H1 (cell line): ENCODE results near the gene DLG5. TPM values are rescaled to one million over a fixed set of nuclear protein-coding genes. Genes with fewer than 3 reads are reported as not detected.

Source experiments
- CTCF ChIA-PET: fragments of 300-600 bp; sonication (Branson Sonifier 250); formaldehyde crosslinking; loops from one replicate; lab custom pipeline; 2021; ENCODE audit not compliant: partially characterized antibody; lab: Charles Lee
- POLR2A ChIA-PET: fragments of 300-600 bp; sonication (Branson Sonifier 250); formaldehyde crosslinking; loops from one replicate; lab custom pipeline; 2021; ENCODE audit warnings: inconsistent platforms; ENCODE audit not compliant: partially characterized antibody; lab: Charles Lee
- DNase-seq, 2 experiments: peaks; one replicate each; pipeline versions ENCODE4 v3.0.0 to v3.0.0-alpha.2; 2010 to 2022; ENCODE audit warnings: low spot score in 2 of 2, low read depth in 1 of 2, mixed read lengths in 1 of 2
- FAIRE-seq: peaks from 2 replicates; lab custom pipeline; 2011; peaks lifted over from hg19 to GRCh38; lab: Jason Lieb, UNC
- H2AFZ ChIP-seq: 2 replicates; pipeline ENCODE4 v1.8.1; 2012; ENCODE audit warnings: low read length, inconsistent platforms
- H2AK5ac ChIP-seq: 2 replicates; pipeline ENCODE4 v1.6.1; 2013; ENCODE audit warnings: low read depth, low read length
- H2BK120ac ChIP-seq: replicated peaks from 2 replicates; pipeline ENCODE3; 2013; ENCODE audit warnings: low read depth, low read length, inconsistent platforms
- H2BK12ac ChIP-seq: 2 replicates; pipeline ENCODE4 v1.6.1; 2013; ENCODE audit warnings: low read depth, low read length
- H2BK15ac ChIP-seq: 2 replicates; pipeline ENCODE4 v1.6.1; 2013; ENCODE audit warnings: low read length
- H2BK20ac ChIP-seq: 2 replicates; pipeline ENCODE4 v1.6.1; 2013; ENCODE audit warnings: low read length
- H2BK5ac ChIP-seq: 2 replicates; pipeline ENCODE4 v1.6.1; 2013; ENCODE audit warnings: low read depth, low read length
- H3K14ac ChIP-seq: 2 replicates; pipeline ENCODE4 v1.6.1; 2013; ENCODE audit warnings: inconsistent platforms; ENCODE audit not compliant: insufficient read length
- H3K18ac ChIP-seq: 2 replicates; pipeline ENCODE4 v1.6.1; 2013; ENCODE audit warnings: low read length; ENCODE audit errors: extremely low read depth
- H3K23ac ChIP-seq: 2 replicates; pipeline ENCODE4 v1.6.1; 2013; ENCODE audit warnings: inconsistent platforms; ENCODE audit not compliant: insufficient read length
- H3K23me2 ChIP-seq: 2 replicates; pipeline ENCODE4 v1.6.1; 2013; ENCODE audit warnings: low read depth, low read length
- H3K27ac ChIP-seq: 2 replicates; pipeline ENCODE4 v1.6.1; 2011; ENCODE audit warnings: low read depth, low read length, inconsistent platforms
- H3K27me3 ChIP-seq, 4 experiments: replicated peaks in 1 of 4; 1 replicate in 1 of 4; 2 replicates in 3 of 4; pipeline versions ENCODE4 v1.6.1 to v1.8.1; 2011 to 2013; ENCODE audit warnings: low read length in 3 of 4, mild to moderate bottlenecking in 3 of 4, inconsistent platforms in 2 of 4, mixed read lengths in 2 of 4, moderate library complexity in 1 of 4; ENCODE audit not compliant: control insufficient read depth in 3 of 4, insufficient read depth in 3 of 4; ENCODE audit errors: extremely low read depth in 1 of 4
- H3K36me3 ChIP-seq, 4 experiments: 2 replicates each; pipeline versions ENCODE4 v1.6.1 to v1.8.1; 2011 to 2013; ENCODE audit warnings: mild to moderate bottlenecking in 4 of 4, low read length in 3 of 4, moderate library complexity in 2 of 4, control low read depth in 1 of 4, inconsistent platforms in 1 of 4; ENCODE audit not compliant: insufficient read depth in 4 of 4, control insufficient read depth in 2 of 4
- H3K4ac ChIP-seq: replicated peaks from 2 replicates; pipeline ENCODE3; 2013; ENCODE audit warnings: low read length, low read depth, mixed read lengths, inconsistent platforms; ENCODE audit not compliant: insufficient read length
- H3K4me1 ChIP-seq, 4 experiments: replicated peaks in 1 of 4; 1 replicate in 1 of 4; 2 replicates in 3 of 4; pipeline versions ENCODE4 v1.6.1 to v1.8.1; 2011 to 2013; ENCODE audit warnings: low read length in 3 of 4, inconsistent platforms in 2 of 4, mixed read lengths in 1 of 4; ENCODE audit not compliant: insufficient read depth in 4 of 4, control insufficient read depth in 3 of 4
- H3K4me2 ChIP-seq, 2 experiments: 2 replicates each; pipeline versions ENCODE4 v1.6.1 to v1.8.1; 2011 to 2013; ENCODE audit warnings: low read depth in 2 of 2, low read length in 2 of 2, control low read depth in 1 of 2, inconsistent platforms in 1 of 2, mild to moderate bottlenecking in 1 of 2; ENCODE audit not compliant: insufficient read depth in 1 of 2
- H3K4me3 ChIP-seq, 4 experiments: fragments of 200-600, 300-600 bp in 1 of 4; sonication (generic), shearing (Covaris generic), sonication (Bioruptor Twin) in 1 of 4; 2 replicates each; pipeline versions ENCODE4 v1.5.1 to v1.8.1; 2011 to 2016; ENCODE audit warnings: low read length in 4 of 4, low read depth in 3 of 4, control low read depth in 2 of 4, inconsistent platforms in 2 of 4, mild to moderate bottlenecking in 2 of 4, mixed read lengths in 1 of 4, moderate library complexity in 1 of 4; ENCODE audit not compliant: insufficient read depth in 2 of 4; ENCODE audit errors: extremely low read depth in 1 of 4
- H3K56ac ChIP-seq: replicated peaks from 2 replicates; pipeline ENCODE3; 2013; ENCODE audit warnings: low read depth, mild to moderate bottlenecking, mixed read lengths, low read length, inconsistent platforms; ENCODE audit not compliant: insufficient read length
- H3K79me1 ChIP-seq: 2 replicates; pipeline ENCODE4 v1.6.1; 2013; ENCODE audit warnings: low read depth, low read length, control low read depth
- H3K79me2 ChIP-seq, 2 experiments: 2 replicates each; pipeline versions ENCODE4 v1.6.1 to v1.8.1; 2012 to 2013; ENCODE audit warnings: low read length in 2 of 2, mild to moderate bottlenecking in 2 of 2, inconsistent platforms in 1 of 2; ENCODE audit not compliant: insufficient read depth in 2 of 2, control insufficient read depth in 1 of 2
- H3K9ac ChIP-seq, 4 experiments: replicated peaks in 1 of 4; 1 replicate in 1 of 4; 2 replicates in 3 of 4; pipeline versions ENCODE4 v1.6.1 to v1.8.1; 2011 to 2013; ENCODE audit warnings: low read depth in 3 of 4, low read length in 3 of 4, control low read depth in 2 of 4, mild to moderate bottlenecking in 2 of 4, moderate library complexity in 2 of 4, inconsistent platforms in 1 of 4; ENCODE audit errors: extremely low read depth in 1 of 4
- H3K9me3 ChIP-seq, 2 experiments: 2 replicates each; pipeline versions ENCODE4 v1.6.1 to v1.8.1; 2012 to 2013; ENCODE audit warnings: mild to moderate bottlenecking in 2 of 2, moderate library complexity in 2 of 2, control low read depth in 1 of 2, inconsistent platforms in 1 of 2, low read depth in 1 of 2, low read length in 1 of 2, mixed read lengths in 1 of 2; ENCODE audit not compliant: insufficient read depth in 2 of 2
- H4K20me1 ChIP-seq, 2 experiments: replicated peaks in 1 of 2; 2 replicates each; pipeline versions ENCODE3 to v1.8.1; 2011 to 2013; ENCODE audit warnings: inconsistent platforms in 2 of 2, low read length in 2 of 2, mild to moderate bottlenecking in 1 of 2; ENCODE audit not compliant: insufficient read depth in 2 of 2, control insufficient read depth in 1 of 2
- H4K5ac ChIP-seq: 2 replicates; pipeline ENCODE4 v1.6.1; 2013; ENCODE audit warnings: low read length, low read depth, mixed read lengths, inconsistent platforms; ENCODE audit not compliant: insufficient read length
- H4K8ac ChIP-seq: 2 replicates; pipeline ENCODE4 v1.8.0; 2013; ENCODE audit warnings: mild to moderate bottlenecking, moderate library complexity, low read length, inconsistent platforms; ENCODE audit not compliant: insufficient read depth; ENCODE audit errors: extremely low read depth
- H4K91ac ChIP-seq: replicated peaks from 2 replicates; pipeline ENCODE3; 2013; ENCODE audit warnings: low read length, mixed read lengths, inconsistent platforms; ENCODE audit not compliant: insufficient read length
- ASH2L ChIP-seq: fragments of 200-600, 300-600 bp; sonication (generic); IDR thresholded peaks from one replicate; pipeline ENCODE4 v1.7.1; 2017; ENCODE audit warnings: low read length
- ATF2 ChIP-seq: IDR thresholded peaks from 2 replicates; pipeline ENCODE4 v1.6.1; 2012; ENCODE audit warnings: low read length, inconsistent platforms
- GTF2F1 ChIP-seq: IDR thresholded peaks from 2 replicates; pipeline ENCODE4 v1.6.1; 2012; ENCODE audit warnings: low read depth, low read length, improper control_type of control experiment, borderline replicate concordance
- NRF1 ChIP-seq: IDR thresholded peaks from 2 replicates; pipeline ENCODE4 v1.6.1; 2011; ENCODE audit warnings: mild to moderate bottlenecking, low read depth, low read length, improper control_type of control experiment
- RBBP5 ChIP-seq: IDR thresholded peaks from 2 replicates; pipeline ENCODE4 v1.7.1; 2012; ENCODE audit warnings: low read depth, mild to moderate bottlenecking, inconsistent platforms, low read length, moderate library complexity, borderline replicate concordance
- SAP30 ChIP-seq: fragments of 300-600 bp; sonication (generic); IDR thresholded peaks from 2 replicates; pipeline ENCODE4 v1.7.1; 2012; ENCODE audit warnings: low read length, moderate library complexity, mild to moderate bottlenecking, inconsistent platforms; ENCODE audit not compliant: insufficient read depth, insufficient replicate concordance
- SIN3A ChIP-seq, 2 experiments: IDR thresholded peaks in 1 of 2; conservative IDR thresholded peaks in 1 of 2; 2 replicates each; pipeline ENCODE4 v1.6.1; 2011 to 2012; ENCODE audit warnings: low read length in 2 of 2, improper control_type of control experiment in 1 of 2, low read depth in 1 of 2, mild to moderate bottlenecking in 1 of 2
- SRF ChIP-seq: IDR thresholded peaks from 2 replicates; pipeline ENCODE4 v1.6.1; 2011; ENCODE audit warnings: mild to moderate bottlenecking, low read depth, low read length, moderate library complexity
- TBP ChIP-seq: IDR thresholded peaks from 2 replicates; pipeline ENCODE4 v1.6.1; 2011; ENCODE audit warnings: low read depth, low read length, improper control_type of control experiment
- WGBS, 2 experiments: shearing (Covaris generic) in 1 of 2; methylation state at CpG; one replicate each; pipeline versions ENCODE4 v1.1.6 to v1.1.7; 2013 to 2015; ENCODE audit warnings: low lambda C conversion rate in 2 of 2, mixed read lengths in 2 of 2, inconsistent platforms in 1 of 2, low coverage in 1 of 2, missing lambda C conversion rate in 1 of 2; ENCODE audit not compliant: insufficient replicate concordance in 2 of 2, insufficient coverage in 1 of 2, insufficient read length in 1 of 2; ENCODE audit errors: extremely low coverage in 1 of 2, missing lambda C conversion rate in 1 of 2; 5-methylcytosine and 5-hydroxymethylcytosine counted together
- polyA plus RNA-seq, 7 experiments: library from polyadenylated mRNA; depleted of rRNA in 3 of 7; stranded (reverse) in 5 of 7; unstranded in 2 of 7; fragments of >200 nt in 5 of 7; fragments of 200-250 nt in 2 of 7; gene quantifications; 1 replicate in 5 of 7; 2 replicates in 1 of 7; 4 replicates in 1 of 7; pipeline versions ENCODE4 v1.2.1 to v1.2.3, GENCODE V29; 2011 to 2013; ENCODE audit warnings: missing spikeins in 2 of 7, mixed read lengths in 2 of 7
- total RNA-seq: library from RNA; stranded (reverse); fragmentation: NEBNext Ultra II Directional; extraction: Animal tissue kit (Norgen Biotek cat#: 25700); gene quantifications from 2 replicates; pipeline ENCODE4 v1.2.1, GENCODE V29; 2021

The DLG5 gene
- total and polyA plus RNA-seq, 2 of the 8 experiments (the other 6 are each of a cell fraction or from before 2014, with no cell fraction given): 15.6 to 71.4 TPM

- H2BK120ac ChIP-seq: no peak overlapping the region
- H3K56ac ChIP-seq: no peak overlapping the region
- H4K8ac ChIP-seq: no peak overlapping the region
- H3K36me3 ChIP-seq: no peaks in the 10 kb centered on the region
- H3K4me1 ChIP-seq: peaks cover 0 to 8% (median 2%) of the 10 kb centered on the region in 4 experiments; a peak in 4 of 7 replicates
- H3K4me3 ChIP-seq: no peak overlapping the region
- POLR2A ChIA-PET: interaction anchor here (0.8 to 2.4 kb wide), 7 partner anchors 9 to 35 kb away, joined by 3 to 8 read pairs (median 4); partner anchors contain the start of gene DLG5
- H2AFZ ChIP-seq: 0 out of 2 replicates have a peak overlapping the region, but pooled peaks have one; percentile 14
- TF ChIP-seq SRF (no peak), ATF2 (no peak), SAP30 (no peak), GTF2F1 (no peak), ASH2L (no peak), TBP (no peak), NRF1 (no peak), RBBP5 (no peak), SIN3A (conservative IDR thresholded peaks at IDR 0.05 in 1 of 2, IDR thresholded peaks at IDR 0.05 in 1 of 2; ENCODE audit: low read depth in 1 of 2, low read length in 2 of 2) (no peak)
- H2AK5ac ChIP-seq: no peak overlapping the region
- CTCF ChIA-PET: interaction anchor here (0.8 to 4.5 kb wide), 7 partner anchors 13 to 226 kb away, joined by 3 to 16 read pairs (median 4); partner anchors contain the start of gene DLG5
- H2BK12ac ChIP-seq: 0 out of 2 replicates have a peak overlapping the region, but pooled peaks have one; percentile 1
- no peaks in the 10 kb centered on the region for H3K9me3 ChIP-seq
- no peak overlapping the region; the same call in 1 of the 2 replicates for H3K18ac ChIP-seq
- H3K27me3 ChIP-seq: no peaks in the 10 kb centered on the region
- H2BK5ac ChIP-seq: no peak overlapping the region; the same call in 1 of the 2 replicates
- H3K14ac ChIP-seq: no peak overlapping the region
- H3K4ac ChIP-seq: no peak overlapping the region
- no peak overlapping the region for H4K91ac ChIP-seq
- no peaks in the 10 kb centered on the region for H3K79me2 ChIP-seq
- H3K79me1 ChIP-seq: no peaks in the 10 kb centered on the region
- FAIRE-seq: no peak
- no peak overlapping the region for H4K5ac ChIP-seq
- no peak overlapping the region for H3K27ac ChIP-seq
- peak overlapping the region; percentile 72; the same call in 1 of the 2 replicates for H2BK15ac ChIP-seq
- DNase-seq: no peak
- H4K20me1 ChIP-seq: no peaks in the 10 kb centered on the region
- H3K23ac ChIP-seq: no peak overlapping the region
- peak overlapping the region; percentile 18; the same call in 1 of the 2 replicates for H2BK20ac ChIP-seq
- no peak overlapping the region for H3K9ac ChIP-seq
- H3K23me2 ChIP-seq: no peaks in the 10 kb centered on the region; the same call in 1 of the 2 replicates
- WGBS, 2 experiments: 79% methylated on average over 3 of the region's 3 CpGs; no CpG with 5 or more reads in 1 of the 2 experiments
- H3K4me2 ChIP-seq: no peak overlapping the region
These were observed 13.0 kb upstream of the DLG5 start for GRCh38 chr10:77939561-77940001.
